Panc1 (cell line): ENCODE data around the gene MOSMO.

ENCODE experiments used
- POLR2AphosphoS5 ChIP-seq: IDR thresholded peaks from 2 replicates; pipeline ENCODE4 v1.6.1; 2012; ENCODE audit warnings: mild to moderate bottlenecking, low read depth, low read length, moderate library complexity
- TCF7L2 ChIP-seq: IDR thresholded peaks from 2 replicates; pipeline ENCODE4 v1.6.1; 2011; ENCODE audit warnings: mild to moderate bottlenecking, low read depth, low read length, inconsistent platforms
- TF ChIP-seq, protein P1 (sequence below): fragments of 450-650 bp; IDR thresholded peaks from 2 replicates; pipeline ENCODE4 v1.5.1; 2017; ENCODE audit warnings: mild to moderate bottlenecking
- TF ChIP-seq, protein P2 (sequence below), 2 experiments: IDR thresholded peaks; 2 replicates each; pipeline ENCODE4 v1.6.1; 2011 to 2012; ENCODE audit warnings: low read depth in 2 of 2, control low read depth in 1 of 2, low read length in 1 of 2, mild to moderate bottlenecking in 1 of 2, moderate library complexity in 1 of 2; ENCODE audit not compliant: insufficient read depth in 1 of 2

DNA sequence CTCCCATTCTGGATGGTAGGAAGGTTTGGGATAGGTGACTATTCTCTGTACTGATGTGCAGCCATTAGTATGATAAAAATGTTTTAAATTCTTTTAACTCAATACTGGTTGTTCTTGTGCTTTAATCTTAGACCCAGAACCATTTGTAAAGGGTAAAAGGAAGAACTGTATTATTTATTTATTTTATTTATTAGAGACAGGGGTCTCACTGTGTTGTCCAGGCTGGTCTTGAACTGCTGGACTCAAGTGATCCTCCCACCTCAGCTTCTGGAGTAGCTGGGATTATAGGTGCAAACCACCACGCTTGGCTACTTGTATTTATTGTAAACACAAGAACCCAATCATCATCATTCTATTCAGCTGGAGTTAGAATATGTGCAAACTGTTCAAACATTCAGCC, 2.2 kb upstream of the MOSMO start:
- TF ChIP-seq, protein P1, sequence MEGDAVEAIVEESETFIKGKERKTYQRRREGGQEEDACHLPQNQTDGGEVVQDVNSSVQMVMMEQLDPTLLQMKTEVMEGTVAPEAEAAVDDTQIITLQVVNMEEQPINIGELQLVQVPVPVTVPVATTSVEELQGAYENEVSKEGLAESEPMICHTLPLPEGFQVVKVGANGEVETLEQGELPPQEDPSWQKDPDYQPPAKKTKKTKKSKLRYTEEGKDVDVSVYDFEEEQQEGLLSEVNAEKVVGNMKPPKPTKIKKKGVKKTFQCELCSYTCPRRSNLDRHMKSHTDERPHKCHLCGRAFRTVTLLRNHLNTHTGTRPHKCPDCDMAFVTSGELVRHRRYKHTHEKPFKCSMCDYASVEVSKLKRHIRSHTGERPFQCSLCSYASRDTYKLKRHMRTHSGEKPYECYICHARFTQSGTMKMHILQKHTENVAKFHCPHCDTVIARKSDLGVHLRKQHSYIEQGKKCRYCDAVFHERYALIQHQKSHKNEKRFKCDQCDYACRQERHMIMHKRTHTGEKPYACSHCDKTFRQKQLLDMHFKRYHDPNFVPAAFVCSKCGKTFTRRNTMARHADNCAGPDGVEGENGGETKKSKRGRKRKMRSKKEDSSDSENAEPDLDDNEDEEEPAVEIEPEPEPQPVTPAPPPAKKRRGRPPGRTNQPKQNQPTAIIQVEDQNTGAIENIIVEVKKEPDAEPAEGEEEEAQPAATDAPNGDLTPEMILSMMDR: no peak
- TF ChIP-seq, protein P2, sequence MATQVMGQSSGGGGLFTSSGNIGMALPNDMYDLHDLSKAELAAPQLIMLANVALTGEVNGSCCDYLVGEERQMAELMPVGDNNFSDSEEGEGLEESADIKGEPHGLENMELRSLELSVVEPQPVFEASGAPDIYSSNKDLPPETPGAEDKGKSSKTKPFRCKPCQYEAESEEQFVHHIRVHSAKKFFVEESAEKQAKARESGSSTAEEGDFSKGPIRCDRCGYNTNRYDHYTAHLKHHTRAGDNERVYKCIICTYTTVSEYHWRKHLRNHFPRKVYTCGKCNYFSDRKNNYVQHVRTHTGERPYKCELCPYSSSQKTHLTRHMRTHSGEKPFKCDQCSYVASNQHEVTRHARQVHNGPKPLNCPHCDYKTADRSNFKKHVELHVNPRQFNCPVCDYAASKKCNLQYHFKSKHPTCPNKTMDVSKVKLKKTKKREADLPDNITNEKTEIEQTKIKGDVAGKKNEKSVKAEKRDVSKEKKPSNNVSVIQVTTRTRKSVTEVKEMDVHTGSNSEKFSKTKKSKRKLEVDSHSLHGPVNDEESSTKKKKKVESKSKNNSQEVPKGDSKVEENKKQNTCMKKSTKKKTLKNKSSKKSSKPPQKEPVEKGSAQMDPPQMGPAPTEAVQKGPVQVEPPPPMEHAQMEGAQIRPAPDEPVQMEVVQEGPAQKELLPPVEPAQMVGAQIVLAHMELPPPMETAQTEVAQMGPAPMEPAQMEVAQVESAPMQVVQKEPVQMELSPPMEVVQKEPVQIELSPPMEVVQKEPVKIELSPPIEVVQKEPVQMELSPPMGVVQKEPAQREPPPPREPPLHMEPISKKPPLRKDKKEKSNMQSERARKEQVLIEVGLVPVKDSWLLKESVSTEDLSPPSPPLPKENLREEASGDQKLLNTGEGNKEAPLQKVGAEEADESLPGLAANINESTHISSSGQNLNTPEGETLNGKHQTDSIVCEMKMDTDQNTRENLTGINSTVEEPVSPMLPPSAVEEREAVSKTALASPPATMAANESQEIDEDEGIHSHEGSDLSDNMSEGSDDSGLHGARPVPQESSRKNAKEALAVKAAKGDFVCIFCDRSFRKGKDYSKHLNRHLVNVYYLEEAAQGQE (IDR thresholded peaks at IDR 0.05; ENCODE audit: insufficient read depth in 1 of 2, low read depth in 2 of 2, low read length in 1 of 2): no peak
- TF ChIP-seq TCF7L2: no peak
- TF ChIP-seq POLR2AphosphoS5: no peak
